SK-N-SH (cell line): ENCODE results near the gene OBSCN.

Experiments
- CTCF ChIP-seq: fragments of 200-600 bp; sonication (generic); IDR thresholded peaks from 2 replicates; pipeline ENCODE4 v1.6.1; 2017; ENCODE audit warnings: antibody characterized with exemption, mild to moderate bottlenecking, moderate library complexity
- EP300 ChIP-seq, 2 experiments: IDR thresholded peaks; 2 replicates each; pipeline versions ENCODE4 v1.4.0 to v1.6.1; 2012; ENCODE audit warnings: borderline replicate concordance in 1 of 2, low read depth in 1 of 2, low read length in 1 of 2
- EZH2phosphoT487 ChIP-seq: fragments of 200-600 bp; sonication (generic); IDR thresholded peaks from 2 replicates; pipeline ENCODE4 v1.6.1; 2017; ENCODE audit warnings: low read depth, mixed run types, mild to moderate bottlenecking, antibody characterized with exemption, moderate library complexity, borderline replicate concordance
- MXI1 ChIP-seq: IDR thresholded peaks from 2 replicates; pipeline ENCODE4 v1.6.1; 2012; ENCODE audit warnings: mild to moderate bottlenecking, low read depth, low read length, improper control_type of control experiment
- NRF1 ChIP-seq: IDR thresholded peaks from 2 replicates; pipeline ENCODE4 v1.6.1; 2012; ENCODE audit warnings: low read depth, mild to moderate bottlenecking, low read length
- POLR2AphosphoS5 ChIP-seq: IDR thresholded peaks from 2 replicates; pipeline ENCODE4 v1.6.1; 2012; ENCODE audit warnings: low read depth, low read length
- RXRA ChIP-seq: IDR thresholded peaks from 2 replicates; pipeline ENCODE4 v1.4.0; 2012; ENCODE audit warnings: low read depth, mild to moderate bottlenecking, borderline replicate concordance
- TCF12 ChIP-seq: IDR thresholded peaks from 2 replicates; pipeline ENCODE4 v1.4.0; 2012
- TEAD4 ChIP-seq: IDR thresholded peaks from 2 replicates; pipeline ENCODE4 v1.4.0; 2012; ENCODE audit warnings: mild to moderate bottlenecking, borderline replicate concordance; ENCODE audit not compliant: insufficient read depth
- YY1 ChIP-seq: IDR thresholded peaks from 2 replicates; pipeline ENCODE4 v1.4.0; 2012; ENCODE audit warnings: low read depth, mild to moderate bottlenecking
- TF ChIP-seq, protein P1 (sequence below): IDR thresholded peaks from 2 replicates; pipeline ENCODE4 v1.4.0; 2012; ENCODE audit warnings: low read depth
- TF ChIP-seq, protein P2 (sequence below): IDR thresholded peaks from 2 replicates; pipeline ENCODE4 v1.6.1; 2012; ENCODE audit warnings: mild to moderate bottlenecking, low read depth, low read length, moderate library complexity

GRCh38 chr1:228420968-228421826 lies 213.4 kb downstream of the OBSCN start:
- TF ChIP-seq, protein P1, sequence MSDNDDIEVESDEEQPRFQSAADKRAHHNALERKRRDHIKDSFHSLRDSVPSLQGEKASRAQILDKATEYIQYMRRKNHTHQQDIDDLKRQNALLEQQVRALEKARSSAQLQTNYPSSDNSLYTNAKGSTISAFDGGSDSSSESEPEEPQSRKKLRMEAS, result no peak
- TF ChIP-seq EP300 (IDR thresholded peaks at IDR 0.05; ENCODE audit: borderline replicate concordance in 1 of 2, low read depth in 1 of 2, low read length in 1 of 2), result no peak
- TF ChIP-seq CTCF, result no peak
- TF ChIP-seq, protein P2, sequence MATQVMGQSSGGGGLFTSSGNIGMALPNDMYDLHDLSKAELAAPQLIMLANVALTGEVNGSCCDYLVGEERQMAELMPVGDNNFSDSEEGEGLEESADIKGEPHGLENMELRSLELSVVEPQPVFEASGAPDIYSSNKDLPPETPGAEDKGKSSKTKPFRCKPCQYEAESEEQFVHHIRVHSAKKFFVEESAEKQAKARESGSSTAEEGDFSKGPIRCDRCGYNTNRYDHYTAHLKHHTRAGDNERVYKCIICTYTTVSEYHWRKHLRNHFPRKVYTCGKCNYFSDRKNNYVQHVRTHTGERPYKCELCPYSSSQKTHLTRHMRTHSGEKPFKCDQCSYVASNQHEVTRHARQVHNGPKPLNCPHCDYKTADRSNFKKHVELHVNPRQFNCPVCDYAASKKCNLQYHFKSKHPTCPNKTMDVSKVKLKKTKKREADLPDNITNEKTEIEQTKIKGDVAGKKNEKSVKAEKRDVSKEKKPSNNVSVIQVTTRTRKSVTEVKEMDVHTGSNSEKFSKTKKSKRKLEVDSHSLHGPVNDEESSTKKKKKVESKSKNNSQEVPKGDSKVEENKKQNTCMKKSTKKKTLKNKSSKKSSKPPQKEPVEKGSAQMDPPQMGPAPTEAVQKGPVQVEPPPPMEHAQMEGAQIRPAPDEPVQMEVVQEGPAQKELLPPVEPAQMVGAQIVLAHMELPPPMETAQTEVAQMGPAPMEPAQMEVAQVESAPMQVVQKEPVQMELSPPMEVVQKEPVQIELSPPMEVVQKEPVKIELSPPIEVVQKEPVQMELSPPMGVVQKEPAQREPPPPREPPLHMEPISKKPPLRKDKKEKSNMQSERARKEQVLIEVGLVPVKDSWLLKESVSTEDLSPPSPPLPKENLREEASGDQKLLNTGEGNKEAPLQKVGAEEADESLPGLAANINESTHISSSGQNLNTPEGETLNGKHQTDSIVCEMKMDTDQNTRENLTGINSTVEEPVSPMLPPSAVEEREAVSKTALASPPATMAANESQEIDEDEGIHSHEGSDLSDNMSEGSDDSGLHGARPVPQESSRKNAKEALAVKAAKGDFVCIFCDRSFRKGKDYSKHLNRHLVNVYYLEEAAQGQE, result no peak
- peak; percentile 71 for TF ChIP-seq TCF12
- TF ChIP-seq MXI1, result no peak
- no peak for TF ChIP-seq TEAD4
- no peak for TF ChIP-seq EZH2phosphoT487
- no peak for TF ChIP-seq POLR2AphosphoS5
- no peak for TF ChIP-seq RXRA
- TF ChIP-seq NRF1, result no peak
- no peak for TF ChIP-seq YY1
